ENCODE data around the gene NAA60. TPM values are rescaled to one million over a fixed set of nuclear protein-coding genes. Genes with fewer than 3 reads are reported as not detected.

NAA60 gene
- total RNA-seq (2014; rRNA removed; shearing (Covaris generic)) (11.2 and 14.4 TPM in 2 replicates), polyA plus RNA-seq (2016; fragmentation: Nextera tagmentation; extraction: Ambion mirVana) (49.4 and 51.3 TPM in 2 replicates)

DNA sequence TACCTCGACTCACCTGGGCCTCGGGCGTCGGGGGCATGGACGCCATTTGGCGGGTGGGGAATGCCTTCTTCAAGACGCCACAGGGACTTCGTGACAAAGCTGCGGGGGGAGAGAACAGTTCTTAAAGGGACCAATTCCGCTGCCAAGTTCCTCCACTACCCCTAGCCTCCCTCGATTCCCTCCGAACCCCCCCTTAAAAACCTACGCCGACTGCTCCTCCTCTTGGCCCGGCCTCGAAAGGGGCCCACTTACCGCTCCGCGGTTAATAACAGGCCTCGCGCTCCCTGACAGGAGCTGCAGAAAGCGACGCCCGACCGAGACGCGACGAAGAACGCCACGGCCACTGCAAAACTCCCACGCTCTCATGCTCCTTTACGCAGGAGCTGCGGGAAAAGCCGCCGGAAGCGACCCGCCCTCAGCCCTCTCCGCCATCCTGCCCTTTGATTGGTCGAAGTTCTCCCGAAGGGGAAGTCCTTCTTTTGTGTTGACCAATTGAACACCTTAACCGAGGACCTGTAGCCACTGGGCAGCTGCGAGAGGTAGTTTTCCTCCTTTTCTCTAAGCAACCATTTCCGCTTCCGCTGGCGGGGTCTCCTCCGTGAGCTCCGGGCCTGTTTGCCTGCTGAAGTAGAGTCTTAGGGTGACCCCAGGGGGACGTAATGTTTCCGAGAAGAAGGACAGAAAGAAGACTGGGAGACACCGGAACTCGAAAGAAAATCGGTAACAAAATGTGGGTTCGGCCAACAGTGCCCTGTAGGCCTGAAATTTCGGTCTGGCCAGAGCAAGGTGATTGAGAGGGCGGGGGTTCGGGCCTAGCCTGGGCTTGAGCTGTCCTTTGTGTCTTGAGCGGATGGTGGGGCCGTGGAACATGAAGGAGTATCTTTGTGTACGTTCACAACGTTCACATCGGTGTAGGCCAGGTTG, at the start of gene NAA60, which contains the start of gene ZNF597:
TSS of gene NAA60 (plus strand) at position 573 of the 924 bp plus-strand sequence. CDS start 32,548 bp downstream, outside the sequence.
TSS of gene ZNF597 (minus strand) at position 397 of the 924 bp plus-strand sequence. CDS start at position 46, 351 bp downstream.
- H2AFZ ChIP-seq = peak within 1 kb of the TSS; percentile 85
- no peaks in the 10 kb centered on the region for H3K9me3 ChIP-seq (ENCODE audit: low read depth)
- no peaks in the 10 kb centered on the region for H3K27me3 ChIP-seq (replicated peaks; ENCODE audit: insufficient read depth)
- H3K9me2 ChIP-seq (ENCODE audit: insufficient read depth) = no peaks in the 10 kb centered on the region
- H3K27ac ChIP-seq = peak within 1 kb of the TSS; percentile 93
- no peaks in the 10 kb centered on the region for H4K20me1 ChIP-seq (ENCODE audit: insufficient read depth)
- 28 to 34% methylated on average over 61 of the region's 61 CpGs for WGBS, 2 experiments (ENCODE audit: low coverage in 1 of 2, low lambda C conversion rate in 2 of 2, missing lambda C conversion rate in 2 of 2)
- 0 out of 2 replicates have a peak, but pooled peaks cover 4% of the 10 kb centered on the region for H3F3A ChIP-seq (ENCODE audit: insufficient read depth)
- peak within 1 kb of the TSS; percentile 97 for H3K9ac ChIP-seq
- H3K4me2 ChIP-seq (ENCODE audit: unreplicated experiment) = peak within 1 kb of the TSS; percentile 80
- H3K4me3 ChIP-seq = peak within 1 kb of the TSS; percentile 88
- in situ Hi-C loops (cut with MboI) = no loop called here
- H3K79me2 ChIP-seq (ENCODE audit: insufficient read depth) = peaks cover 87% of the 10 kb centered on the region
- H3K36me3 ChIP-seq (ENCODE audit: low read depth) = peaks cover 3% of the 10 kb centered on the region; the same call in 1 of the 2 replicates
- TF ChIP-seq EZH2phosphoT487 (IDR thresholded peaks at IDR 0.05; ENCODE audit: insufficient read depth, low read depth) (no peak), EZH2 (IDR thresholded peaks at IDR 0.05; ENCODE audit: insufficient read depth, poor library complexity, severe bottlenecking) (no peak)
- DNase-seq = peak; percentile 92
- H3K4me1 ChIP-seq (ENCODE audit: insufficient read depth) = peaks cover 6% of the 10 kb centered on the region; the same call in 1 of the 2 replicates

DNA sequence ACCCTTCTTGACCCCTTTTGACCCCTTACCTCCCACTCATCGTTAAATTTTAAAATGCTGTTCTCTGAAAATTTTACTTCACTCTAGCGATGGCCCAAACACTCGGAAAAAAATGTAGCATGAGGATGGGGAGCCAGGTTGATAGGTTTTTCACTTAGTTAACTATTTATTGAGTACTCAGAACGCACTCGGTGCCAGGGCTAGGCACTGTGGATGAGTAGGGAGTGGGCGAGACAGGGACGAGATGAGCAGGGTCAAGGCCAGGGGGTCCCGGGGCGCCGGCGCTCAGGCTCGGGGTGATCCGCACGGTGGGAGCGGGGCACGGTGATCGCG, 43.1 kb upstream of the NAA60 start:
- no peak for DNase-seq
- peak overlapping the region; percentile 84 for H3K4me2 ChIP-seq (ENCODE audit: unreplicated experiment)
- H3K4me3 ChIP-seq = peak overlapping the region; percentile 96
- H3K79me2 ChIP-seq (ENCODE audit: insufficient read depth) = peaks cover 79% of the 10 kb centered on the region
- peaks cover 9% of the 10 kb centered on the region; the same call in 1 of the 2 replicates for H3F3A ChIP-seq (ENCODE audit: insufficient read depth)
- H3K27me3 ChIP-seq (replicated peaks; ENCODE audit: insufficient read depth) = no peaks in the 10 kb centered on the region
- peak overlapping the region; percentile 53 for H3K27ac ChIP-seq
- H3K9me3 ChIP-seq (ENCODE audit: low read depth) = no peaks in the 10 kb centered on the region
- no peaks in the 10 kb centered on the region for H3K9me2 ChIP-seq (ENCODE audit: insufficient read depth)
- peaks cover 9% of the 10 kb centered on the region; the same call in 1 of the 2 replicates for H3K4me1 ChIP-seq (ENCODE audit: insufficient read depth)
- H3K9ac ChIP-seq = peak overlapping the region; percentile 92
- no peaks in the 10 kb centered on the region for H4K20me1 ChIP-seq (ENCODE audit: insufficient read depth)
- in situ Hi-C loops (cut with MboI) = no loop called here
- H2AFZ ChIP-seq = peak overlapping the region; percentile 96
- H3K36me3 ChIP-seq (ENCODE audit: low read depth) = peaks cover 12% of the 10 kb centered on the region
- TF ChIP-seq EZH2 (IDR thresholded peaks at IDR 0.05; ENCODE audit: insufficient read depth, poor library complexity, severe bottlenecking) = no peak
- no peak for TF ChIP-seq EZH2phosphoT487 (IDR thresholded peaks at IDR 0.05; ENCODE audit: insufficient read depth, low read depth)
- WGBS, 2 experiments (ENCODE audit: low coverage in 1 of 2, low lambda C conversion rate in 2 of 2, missing lambda C conversion rate in 2 of 2) = 1 to 2% methylated on average over 17 to 18 of the region's 18 CpGs

- Histone ChIP-seq H2AFZ (peak within 1 kb of the TSS; percentile 96), H4K20me1 (ENCODE audit: insufficient read depth) (no peaks in the 10 kb centered on the region), H3K9me3 (ENCODE audit: low read depth) (no peaks in the 10 kb centered on the region), H3K27me3 (replicated peaks; ENCODE audit: insufficient read depth) (no peaks in the 10 kb centered on the region), H3K9me2 (ENCODE audit: insufficient read depth) (no peaks in the 10 kb centered on the region), H3K9ac (peak within 1 kb of the TSS; percentile 92), H3K27ac (peak within 1 kb of the TSS; percentile 71), H3F3A (ENCODE audit: insufficient read depth) (peaks cover 9% of the 10 kb centered on the region; the same call in 1 of the 2 replicates), H3K36me3 (ENCODE audit: low read depth) (peaks cover 18% of the 10 kb centered on the region), H3K4me1 (ENCODE audit: insufficient read depth) (peaks cover 9% of the 10 kb centered on the region; the same call in 1 of the 2 replicates), H3K4me2 (ENCODE audit: unreplicated experiment) (peak within 1 kb of the TSS; percentile 93), H3K4me3 (peak within 1 kb of the TSS; percentile 96), H3K79me2 (ENCODE audit: insufficient read depth) (peaks cover 73% of the 10 kb centered on the region)
- DNase-seq = peak; percentile 99
- TF ChIP-seq EZH2 (IDR thresholded peaks at IDR 0.05; ENCODE audit: insufficient read depth, poor library complexity, severe bottlenecking) (no peak), EZH2phosphoT487 (IDR thresholded peaks at IDR 0.05; ENCODE audit: insufficient read depth, low read depth) (no peak)
- 1% methylated on average over 72 to 92 of the region's 95 CpGs for WGBS, 2 experiments (ENCODE audit: low coverage in 1 of 2, low lambda C conversion rate in 2 of 2, missing lambda C conversion rate in 2 of 2)
- in situ Hi-C loops (cut with MboI) = no loop called here
Observed at GRCh38 chr16:3400779-3401688, 42.4 kb upstream of the NAA60 start, which contains the start of the genes ZNF174 and ZSCAN32. Gene ZNF174 (plus strand): TSS chr16:3401215. CDS start chr16:3402005, 790 bp downstream. Gene ZSCAN32 (minus strand): TSS chr16:3401004. CDS start chr16:3397557, 3,447 bp downstream.
